SK-N-MC (cell line): Measurements from ENCODE around the gene MDFIC2.

Experiments
- EZH2 ChIP-seq: fragments of 200-600 bp; sonication (generic); IDR thresholded peaks from one replicate; pipeline ENCODE4 v1.6.1; 2017; ENCODE audit warnings: antibody characterized with exemption
- FOXP2 ChIP-seq: optimal IDR thresholded peaks from 2 replicates; pipeline ENCODE3; 2011; ENCODE audit warnings: mild to moderate bottlenecking, moderate library complexity; ENCODE audit not compliant: insufficient read depth; ENCODE audit errors: extremely low read length, control extremely low read depth
- POLR2AphosphoS5 ChIP-seq: IDR thresholded peaks from 2 replicates; pipeline ENCODE4 v1.6.1; 2012; ENCODE audit warnings: mild to moderate bottlenecking, low read depth, low read length, borderline replicate concordance

- no peak for TF ChIP-seq EZH2
- no peak for TF ChIP-seq POLR2AphosphoS5
- no peak for TF ChIP-seq FOXP2
Measured at GRCh38 chr3:70250492-70250891, 61.9 kb downstream of the MDFIC2 start.
